ENCODE measurements around the gene FBXO39.

GRCh38 chr17:6753006-6753445 lies 23.0 kb upstream of the FBXO39 start:
- TF ChIP-seq TAF1 (IDR thresholded peaks at IDR 0.05; ENCODE audit: low read depth, low read length) (no peak), POLR2AphosphoS5 (IDR thresholded peaks at IDR 0.05; ENCODE audit: low read depth, low read length) (no peak), SPI1 (IDR thresholded peaks at IDR 0.05; ENCODE audit: low read depth, low read length) (no peak), POU2F2 (IDR thresholded peaks at IDR 0.05; ENCODE audit: low read depth, low read length) (no peak), POLR2A (IDR thresholded peaks at IDR 0.05; ENCODE audit: low read depth, low read length) (0 out of 2 replicates have a peak, but pooled peaks have one; percentile 22), PAX5 (IDR thresholded peaks at IDR 0.05; ENCODE audit: insufficient read depth, low read length, severe bottlenecking) (no peak)
